GM19023 (cell line): ENCODE results near the gene RFPL1.
"Not testable (repeated sequence)": the region's sequence is repeated elsewhere in the genome, so short reads cannot be mapped to it uniquely, and the experiment has no call there.

Experiments used
- ATAC-seq: cut with Tn5 transposase; IDR thresholded peaks from one replicate; pipeline ENCODE4 v1.9.1; 2021; ENCODE audit warnings: mild to moderate bottlenecking, moderate library complexity; ENCODE audit not compliant: unreplicated experiment

The RFPL1 gene

DNA sequence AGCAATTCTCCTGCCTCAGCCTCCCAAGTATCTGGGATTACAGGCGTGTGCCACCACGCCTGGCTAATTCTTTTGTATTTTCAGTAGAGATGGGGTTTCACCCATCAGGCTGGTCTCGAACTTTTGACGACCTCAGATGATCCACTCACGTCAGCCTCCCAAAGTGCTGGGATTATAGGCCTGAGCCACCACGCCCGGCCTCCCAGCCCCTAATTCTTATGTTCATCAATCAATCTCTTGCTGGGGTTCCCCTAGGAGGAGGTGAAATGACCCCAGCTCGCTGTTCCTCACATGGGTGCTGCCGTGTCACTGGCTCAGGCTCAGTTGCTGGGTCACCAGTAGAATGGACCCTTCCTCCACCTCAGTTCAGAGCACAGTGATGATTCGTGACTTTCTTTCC lies at the start of gene RFPL1:
Gene RFPL1, plus strand, starts transcription at position 301 of the 400 bp plus-strand sequence.
- not testable (repeated sequence) for ATAC-seq

DNA sequence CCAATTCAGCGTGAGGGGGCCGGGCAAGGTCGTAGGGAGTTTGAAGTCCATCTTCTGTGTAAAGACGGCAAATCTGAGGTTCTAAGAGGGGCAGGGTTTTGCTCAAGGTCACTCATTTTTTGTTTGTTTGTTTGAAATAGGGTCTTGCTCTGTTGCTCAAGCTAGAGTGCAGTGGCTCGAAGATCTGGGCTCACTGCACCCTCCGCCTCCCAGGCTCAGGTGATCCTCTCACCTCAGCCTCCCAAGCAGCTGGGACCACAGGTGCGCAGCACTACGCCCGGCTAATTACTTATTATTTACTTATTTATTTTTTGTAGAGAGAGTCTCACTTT lies 49.7 kb upstream of the RFPL1 start:
- ATAC-seq, result peak; percentile 4

DNA sequence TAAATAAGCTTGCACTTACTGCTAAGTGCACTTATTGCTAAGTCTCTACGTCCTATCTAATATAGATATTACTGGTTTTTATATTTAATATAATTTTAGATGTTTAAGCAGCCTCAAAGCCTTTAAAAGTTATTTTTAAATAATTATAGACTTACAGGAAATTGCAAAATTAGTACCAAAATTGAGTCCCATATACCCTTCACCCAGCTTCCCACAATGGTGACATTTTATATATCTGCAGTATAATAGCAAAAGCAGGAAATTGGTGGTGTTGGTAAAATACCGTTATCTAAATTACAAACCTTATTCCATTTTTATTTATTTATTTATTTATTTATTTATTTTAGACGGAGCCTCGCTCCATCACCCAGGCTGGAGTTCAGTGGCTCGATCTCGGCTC lies 48.1 kb upstream of the RFPL1 start:
- ATAC-seq, result no peak

GRCh38 chr22:29391546-29391945 lies 46.8 kb upstream of the RFPL1 start:
- ATAC-seq, result no peak

GRCh38 chr22:29393019-29393608 lies 45.3 kb upstream of the RFPL1 start:
- no peak for ATAC-seq

GRCh38 chr22:29394931-29395581 lies 43.3 kb upstream of the RFPL1 start:
- no peak for ATAC-seq

- ATAC-seq, result no peak
Observed at GRCh38 chr22:29396126-29396525, 42.3 kb upstream of the RFPL1 start.

- ATAC-seq, result no peak
Observed at GRCh38 chr22:29397791-29398190, 40.6 kb upstream of the RFPL1 start.

GRCh38 chr22:29400576-29400975 lies 37.8 kb upstream of the RFPL1 start:
- ATAC-seq, result no peak

- not testable (repeated sequence) for ATAC-seq
Observed at GRCh38 chr22:29401538-29401937, 36.8 kb upstream of the RFPL1 start.

GRCh38 chr22:29408940-29409339 lies 29.4 kb upstream of the RFPL1 start:
- ATAC-seq, result no peak

DNA sequence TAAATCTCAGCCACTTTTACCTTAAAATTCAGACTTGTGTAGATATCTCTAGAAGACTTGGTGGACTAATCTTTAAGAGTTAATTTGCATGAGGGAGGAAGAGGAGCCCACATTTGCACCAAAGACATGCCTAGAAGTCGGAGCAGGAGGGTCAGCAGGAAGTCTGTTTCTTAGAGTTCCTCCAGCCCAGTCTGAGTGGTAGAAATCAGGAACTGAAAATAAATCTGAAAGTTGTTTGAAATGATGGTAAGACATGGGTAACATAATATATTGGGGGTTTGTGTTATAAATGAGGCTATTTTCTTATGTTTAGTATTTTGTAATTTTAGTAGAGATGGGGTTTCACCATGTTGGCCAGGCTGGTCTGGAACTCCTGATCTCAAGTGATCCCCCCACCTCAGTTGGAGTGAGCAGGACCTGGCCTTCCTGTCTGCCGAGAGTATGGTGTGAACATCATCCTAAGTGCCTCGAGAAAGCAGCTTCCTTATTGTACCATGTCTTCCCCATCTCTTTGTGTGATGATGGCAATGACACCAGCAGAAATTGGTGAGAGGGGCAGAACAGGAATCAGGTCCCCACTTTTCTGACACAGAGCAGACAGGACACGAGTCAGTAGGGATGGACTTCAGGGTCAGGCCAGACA lies 26.7 kb upstream of the RFPL1 start:
- not testable (repeated sequence) for ATAC-seq

DNA sequence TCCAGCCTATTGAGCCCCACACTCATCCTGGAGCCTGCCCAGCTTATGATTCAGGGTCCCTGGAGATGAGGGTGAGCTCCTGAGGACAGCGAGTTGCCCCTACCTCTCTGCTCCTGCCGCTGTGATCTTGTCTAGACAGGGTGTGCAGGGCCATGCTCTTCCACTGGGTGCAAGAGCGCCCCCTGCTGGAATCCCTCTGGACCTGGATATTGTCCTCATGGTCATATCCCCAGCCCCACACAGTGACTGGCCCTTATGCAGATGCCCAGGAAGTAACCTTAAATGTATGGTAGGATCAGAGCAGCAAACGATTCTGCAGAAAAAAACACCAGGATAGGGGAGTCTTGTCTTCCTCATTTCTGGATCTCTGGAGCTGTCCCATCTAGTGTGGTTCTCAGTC lies 25.6 kb upstream of the RFPL1 start:
- not testable (repeated sequence) for ATAC-seq

GRCh38 chr22:29414951-29415591 lies 23.3 kb upstream of the RFPL1 start:
- not testable (repeated sequence) for ATAC-seq

- not testable (repeated sequence) for ATAC-seq
Observed at GRCh38 chr22:29418704-29419103, 19.7 kb upstream of the RFPL1 start.

GRCh38 chr22:29426476-29426875 lies 11.9 kb upstream of the RFPL1 start:
- ATAC-seq, result no peak

GRCh38 chr22:29427176-29427760 lies 11.1 kb upstream of the RFPL1 start:
- ATAC-seq, result no peak

DNA sequence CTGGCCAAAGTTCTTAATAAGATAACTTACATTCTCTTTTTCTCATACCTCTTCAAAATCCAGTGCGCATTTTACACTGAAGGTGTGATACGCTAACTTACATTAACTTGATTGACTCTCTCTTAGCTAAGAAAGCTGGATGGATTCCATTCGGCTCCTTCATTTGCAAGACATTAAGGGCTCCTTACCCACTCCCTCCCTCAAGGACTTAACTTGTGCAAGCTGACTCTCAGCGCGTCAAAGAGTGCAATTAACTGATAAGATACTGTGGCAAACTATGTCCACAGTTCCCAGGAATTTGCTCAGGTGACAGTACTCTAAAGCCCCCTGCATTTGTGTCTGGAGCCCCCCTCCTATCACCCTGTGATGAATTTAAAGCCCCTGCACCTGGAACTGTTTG lies 6.4 kb upstream of the RFPL1 start:
- ATAC-seq, result no peak

DNA sequence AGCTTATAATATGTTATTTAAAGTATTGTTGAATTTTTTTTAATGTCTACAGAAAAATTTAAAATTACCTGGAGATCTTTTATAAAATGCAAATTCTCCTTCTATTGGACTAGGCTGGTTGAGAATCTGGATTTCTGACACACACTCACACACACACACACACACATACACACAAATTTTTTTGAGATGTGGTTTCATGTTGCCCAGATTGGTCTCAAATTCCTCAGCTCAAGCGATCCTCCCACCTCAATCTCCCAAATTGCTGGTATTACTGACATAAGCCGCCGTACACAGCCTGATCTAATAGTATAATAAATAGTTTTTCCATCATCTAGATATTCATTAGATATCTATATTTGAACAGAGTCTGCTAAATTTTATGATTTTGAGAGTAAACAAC lies 4.5 kb upstream of the RFPL1 start:
- no peak for ATAC-seq

DNA sequence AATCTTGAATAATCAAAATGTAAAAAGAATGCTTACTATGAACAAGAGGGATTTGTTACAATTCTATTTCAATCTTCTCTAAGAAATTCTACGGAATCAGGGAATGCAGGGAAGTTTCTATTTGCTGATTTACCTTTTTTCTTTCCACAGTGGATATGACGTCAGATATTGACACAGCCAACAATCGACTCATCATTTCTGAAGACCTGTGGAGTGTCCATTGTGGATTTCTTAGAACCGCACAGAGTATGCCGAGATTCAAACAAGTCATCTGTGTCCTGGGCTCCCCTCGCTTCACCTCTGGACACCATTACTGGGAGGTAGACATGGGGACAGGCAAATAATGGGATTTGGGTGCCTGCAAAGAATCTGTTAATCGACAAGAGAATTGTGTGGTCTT lies 4.1 kb upstream of the RFPL1 start:
- ATAC-seq, result no peak

DNA sequence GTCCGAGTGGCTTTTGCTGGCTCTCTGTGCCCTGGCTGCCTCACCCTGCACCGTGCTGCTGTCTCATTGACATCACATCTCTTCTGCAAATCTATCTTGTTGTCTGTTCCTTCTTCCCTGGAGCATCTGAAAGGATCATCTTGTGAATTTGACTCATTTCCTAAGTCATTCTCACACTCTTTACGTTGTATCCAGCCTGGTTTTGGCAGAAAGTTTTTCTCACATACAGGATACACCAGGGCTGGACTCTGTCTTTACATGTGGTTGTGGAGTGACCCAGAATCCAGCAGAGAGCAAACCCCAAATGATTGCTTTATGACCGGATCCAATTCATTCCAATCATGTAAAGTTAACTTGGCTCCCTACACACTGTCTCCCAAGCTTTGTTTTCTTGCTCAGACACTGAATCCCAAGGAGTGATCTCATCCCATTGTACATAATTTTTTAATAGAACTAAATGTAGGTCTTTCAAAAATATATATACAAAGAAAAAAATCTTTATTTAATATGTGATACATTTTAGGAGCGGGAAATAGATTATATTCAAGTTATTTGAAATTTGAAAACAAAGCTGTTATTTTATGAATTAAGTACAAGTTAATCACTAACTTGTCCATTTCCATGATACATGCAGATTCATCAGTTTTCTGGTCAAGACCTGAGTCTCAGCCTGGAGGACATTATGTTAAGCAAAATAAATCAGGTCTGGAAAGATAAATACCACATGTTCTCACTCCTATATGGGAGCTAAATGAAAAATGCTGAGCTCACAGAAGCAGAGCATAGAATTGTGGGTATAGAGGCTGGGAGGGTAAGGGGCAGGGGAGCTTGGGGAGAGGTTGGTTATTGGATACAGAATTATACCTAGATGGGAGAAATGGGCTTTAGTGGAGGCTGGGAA lies 2.9 kb upstream of the RFPL1 start:
- no peak for ATAC-seq
